H9 (cell line): ENCODE measurements around the gene COL17A1. TPM values are rescaled to one million over a fixed set of nuclear protein-coding genes. Genes with fewer than 3 reads are reported as not detected.
A peak's percentile ranks its signal among the peaks of the same experiment; 100 is the strongest.

ENCODE experiments used
- DNase-seq: peaks from one replicate; pipeline ENCODE4 v3.0.0-alpha.2; 2017
- H2AFZ ChIP-seq: one replicate; pipeline ENCODE4 v1.6.1; 2013; ENCODE audit warnings: mild to moderate bottlenecking, low read length, control low read depth, moderate library complexity
- H2AK5ac ChIP-seq: 2 replicates; pipeline ENCODE4 v1.6.1; 2013; ENCODE audit warnings: low read length, control low read depth, mixed read lengths; ENCODE audit not compliant: insufficient read length
- H2BK120ac ChIP-seq: one replicate; pipeline ENCODE4 v1.6.1; 2013; ENCODE audit warnings: low read depth, mild to moderate bottlenecking, low read length, control low read depth, inconsistent platforms; ENCODE audit not compliant: poor library complexity, severe bottlenecking
- H2BK12ac ChIP-seq: 2 replicates; pipeline ENCODE4 v1.6.1; 2013; ENCODE audit warnings: low read length, control low read depth, mixed read lengths, low read depth; ENCODE audit not compliant: insufficient read length
- H2BK15ac ChIP-seq: 2 replicates; pipeline ENCODE4 v1.6.1; 2013; ENCODE audit warnings: low read depth, low read length, control low read depth
- H2BK20ac ChIP-seq: one replicate; pipeline ENCODE4 v1.6.1; 2013; ENCODE audit warnings: low read depth, mild to moderate bottlenecking, low read length, control low read depth, inconsistent platforms; ENCODE audit not compliant: poor library complexity, severe bottlenecking
- H2BK5ac ChIP-seq: 2 replicates; pipeline ENCODE4 v1.6.1; 2013; ENCODE audit warnings: low read length, control low read depth, mixed read lengths; ENCODE audit not compliant: insufficient read length
- H3K14ac ChIP-seq: 2 replicates; pipeline ENCODE4 v1.6.1; 2013; ENCODE audit warnings: low read length, control low read depth; ENCODE audit not compliant: insufficient read depth
- H3K18ac ChIP-seq: 2 replicates; pipeline ENCODE4 v1.6.1; 2013; ENCODE audit warnings: low read depth, mild to moderate bottlenecking, mixed read lengths, low read length, control low read depth; ENCODE audit not compliant: insufficient read length
- H3K23ac ChIP-seq: 2 replicates; pipeline ENCODE4 v1.6.1; 2013; ENCODE audit warnings: low read length, control low read depth, mixed read lengths, low read depth; ENCODE audit not compliant: insufficient read length
- H3K23me2 ChIP-seq: 2 replicates; pipeline ENCODE4 v1.6.1; 2013; ENCODE audit warnings: low read depth, mild to moderate bottlenecking, mixed read lengths, low read length, control low read depth; ENCODE audit not compliant: insufficient read length, poor library complexity, severe bottlenecking
- H3K27ac ChIP-seq: 2 replicates; pipeline ENCODE4 v1.5.1; 2013; ENCODE audit warnings: low read length, control low read depth, mixed read lengths, low read depth; ENCODE audit not compliant: insufficient read length
- H3K27me3 ChIP-seq: 2 replicates; pipeline ENCODE4 v1.6.1; 2013; ENCODE audit warnings: low read length, control low read depth, inconsistent platforms; ENCODE audit not compliant: insufficient read depth
- H3K4ac ChIP-seq: 2 replicates; pipeline ENCODE4 v1.6.1; 2013; ENCODE audit warnings: low read depth, mild to moderate bottlenecking, control low read depth, inconsistent platforms, low read length, moderate library complexity
- H3K4me1 ChIP-seq: 2 replicates; pipeline ENCODE4 v1.6.1; 2013; ENCODE audit warnings: low read length, control low read depth, inconsistent platforms; ENCODE audit not compliant: insufficient read depth
- H3K4me2 ChIP-seq: 2 replicates; pipeline ENCODE4 v1.6.1; 2013; ENCODE audit warnings: low read length, control low read depth, mixed read lengths; ENCODE audit not compliant: insufficient read length, insufficient read depth
- H3K56ac ChIP-seq: 2 replicates; pipeline ENCODE4 v1.6.1; 2013; ENCODE audit warnings: low read depth, mild to moderate bottlenecking, mixed read lengths, low read length, control low read depth; ENCODE audit not compliant: insufficient read length
- H3K79me1 ChIP-seq: 2 replicates; pipeline ENCODE4 v1.6.1; 2013; ENCODE audit warnings: low read depth, mild to moderate bottlenecking, moderate library complexity, low read length, control low read depth, inconsistent platforms; ENCODE audit not compliant: insufficient read depth, poor library complexity, severe bottlenecking
- H3K79me2 ChIP-seq: 2 replicates; pipeline ENCODE4 v1.6.1; 2013; ENCODE audit warnings: low read length, control low read depth, inconsistent platforms; ENCODE audit not compliant: insufficient read depth
- H3K9ac ChIP-seq: 2 replicates; pipeline ENCODE4 v1.6.1; 2013; ENCODE audit warnings: low read length, control low read depth, mixed read lengths; ENCODE audit not compliant: insufficient read length; ENCODE audit errors: extremely low read depth
- H3K9me3 ChIP-seq: one replicate; pipeline ENCODE4 v1.6.1; 2013; ENCODE audit warnings: low read depth, low read length, inconsistent platforms; ENCODE audit not compliant: control insufficient read depth
- H3T11ph ChIP-seq: one replicate; pipeline ENCODE4 v1.6.1; 2013; ENCODE audit warnings: mild to moderate bottlenecking, low read length, control low read depth, inconsistent platforms
- H4K20me1 ChIP-seq: one replicate; pipeline ENCODE4 v1.6.1; 2013; ENCODE audit not compliant: control insufficient read depth, insufficient read length, insufficient read depth
- H4K5ac ChIP-seq: 2 replicates; pipeline ENCODE4 v1.6.1; 2013; ENCODE audit warnings: low read depth, mild to moderate bottlenecking, mixed read lengths, low read length, control low read depth; ENCODE audit not compliant: insufficient read length
- H4K8ac ChIP-seq: replicated peaks from 2 replicates; pipeline ENCODE4 v1.6.1; 2013; ENCODE audit warnings: low read length, control low read depth, mixed read lengths, low read depth; ENCODE audit not compliant: insufficient read length
- H4K91ac ChIP-seq: 2 replicates; pipeline ENCODE4 v1.6.1; 2013; ENCODE audit warnings: low read depth, mild to moderate bottlenecking, moderate library complexity, mixed read lengths, low read length, control low read depth; ENCODE audit not compliant: insufficient read length
- H3K27ac Mint-ChIP-seq, 3 experiments: 2 replicates in 2 of 3; 3 replicates in 1 of 3; pipeline ENCODE4 v1.8.0; 2020 to 2021; ENCODE audit warnings: mixed read lengths in 3 of 3, mild to moderate bottlenecking in 1 of 3, moderate library complexity in 1 of 3
- H3K27me3 Mint-ChIP-seq: 2 replicates; pipeline ENCODE4 v1.8.0; 2021; ENCODE audit warnings: low read depth, mild to moderate bottlenecking, moderate library complexity, mixed read lengths
- H3K36me3 Mint-ChIP-seq, 3 experiments: 2 replicates in 2 of 3; 3 replicates in 1 of 3; pipeline ENCODE4 v1.8.0; 2020 to 2021; ENCODE audit warnings: low read depth in 3 of 3, mixed read lengths in 3 of 3; ENCODE audit not compliant: insufficient read depth in 1 of 3
- H3K4me1 Mint-ChIP-seq, 2 experiments: 2 replicates each; pipeline ENCODE4 v1.8.0; 2020; ENCODE audit warnings: mixed read lengths in 2 of 2
- H3K4me3 Mint-ChIP-seq, 2 experiments: 2 replicates in 1 of 2; 3 replicates in 1 of 2; pipeline ENCODE4 v1.8.0; 2020 to 2021; ENCODE audit warnings: mild to moderate bottlenecking in 2 of 2, mixed read lengths in 2 of 2, moderate library complexity in 1 of 2
- H3K9me3 Mint-ChIP-seq, 2 experiments: 2 replicates in 1 of 2; 3 replicates in 1 of 2; pipeline ENCODE4 v1.8.0; 2020; ENCODE audit warnings: mild to moderate bottlenecking in 2 of 2, mixed read lengths in 2 of 2, moderate library complexity in 1 of 2
- CTCF ChIP-seq: fragments of 200-600 bp; sonication (generic); conservative IDR thresholded peaks from 3 replicates; pipeline ENCODE4 v1.8.0; 2021; ENCODE audit warnings: antibody characterized with exemption, mild to moderate bottlenecking
- WGBS: extraction: QIAGEN DNeasy Blood & Tissue Kit; methylation state at CpG from one replicate; pipeline ENCODE4 v1.1.7; 2013; ENCODE audit warnings: missing lambda C conversion rate, low lambda C conversion rate, mixed read lengths; ENCODE audit not compliant: insufficient read length; ENCODE audit errors: extremely low coverage; 5-methylcytosine and 5-hydroxymethylcytosine counted together
- total RNA-seq: library from RNA; stranded (reverse); gene quantifications from 2 replicates; pipeline ENCODE4 v1.2.1, GENCODE V29; 2021

The COL17A1 gene
- total RNA-seq, 1 experiment from 2014 or later, result 1.9 TPM

GRCh38 chr10:104046651-104047050 lies 39.0 kb downstream of the COL17A1 start:
- H3K23ac ChIP-seq, result no peak overlapping the region
- H3K23me2 ChIP-seq, result no peaks in the 10 kb centered on the region
- H3K27ac ChIP-seq, result no peak overlapping the region
- peaks cover 11 to 13% of the 10 kb centered on the region in 2 experiments for H3K4me1 Mint-ChIP-seq
- no peaks in the 10 kb centered on the region; the same call in 1 of the 2 replicates for H3K4me1 ChIP-seq
- no peak overlapping the region for H3K9ac ChIP-seq
- H3K9me3 Mint-ChIP-seq, result no peaks in the 10 kb centered on the region
- H3K79me1 ChIP-seq, result no peaks in the 10 kb centered on the region
- no peak overlapping the region for H2BK12ac ChIP-seq
- no peak overlapping the region for H2BK20ac ChIP-seq
- H4K8ac ChIP-seq, result no peak overlapping the region
- no peak overlapping the region for H2BK15ac ChIP-seq
- H3K36me3 Mint-ChIP-seq, result no peaks in the 10 kb centered on the region
- H3K27ac Mint-ChIP-seq, result no peak overlapping the region
- no peak overlapping the region for H3K4ac ChIP-seq
- no peaks in the 10 kb centered on the region for H4K20me1 ChIP-seq
- H2BK5ac ChIP-seq, result no peak overlapping the region
- H2AFZ ChIP-seq, result no peak overlapping the region
- H3K14ac ChIP-seq, result no peak overlapping the region
- no peaks in the 10 kb centered on the region; the same call in none of the 2 replicates for H3K27me3 Mint-ChIP-seq
- no peak for TF ChIP-seq CTCF
- no peaks in the 10 kb centered on the region for H3K27me3 ChIP-seq
- H3K56ac ChIP-seq, result no peak overlapping the region
- H3K18ac ChIP-seq, result no peak overlapping the region
- no peak overlapping the region for H2AK5ac ChIP-seq
- WGBS, result no CpG with 5 or more reads among the region's 6 CpGs
- DNase-seq, result peak; percentile 24
- H2BK120ac ChIP-seq, result no peak overlapping the region
- no peak overlapping the region for H3K4me3 Mint-ChIP-seq
- H3K79me2 ChIP-seq, result no peaks in the 10 kb centered on the region
- no peak overlapping the region for H3K4me2 ChIP-seq
- no peaks in the 10 kb centered on the region for H3K9me3 ChIP-seq
- no peak overlapping the region for H3T11ph ChIP-seq
- no peak overlapping the region for H4K91ac ChIP-seq
- no peak overlapping the region for H4K5ac ChIP-seq
